Activated T-helper 2 cell treated with anti-CD3 and anti-CD28 coated beads, Interferon-gamma antibody, Interleukin-2, Interleukin-4, amounts not matched to agents 10 μg/mL and 5 μg/mL and 100 μg/mL, durations not matched to agents 14 hours and 24 hours and 36 hours (primary cell): ENCODE data around the gene EBF3. TPM values are rescaled to one million over a fixed set of nuclear protein-coding genes. Genes with fewer than 3 reads are reported as not detected.

ENCODE experiments used
- DNase-seq: peaks from one replicate; pipeline ENCODE4 v3.0.0; 2021; ENCODE audit warnings: low spot score
- H3K27ac Mint-ChIP-seq: one replicate; pipeline ENCODE4 v1.8.0; 2021; ENCODE audit warnings: mixed read lengths
- H3K27me3 Mint-ChIP-seq: one replicate; pipeline ENCODE4 v1.8.0; 2021; ENCODE audit warnings: low read depth, mixed read lengths
- H3K36me3 Mint-ChIP-seq: one replicate; pipeline ENCODE4 v1.8.0; 2021; ENCODE audit warnings: low read depth, mixed read lengths
- H3K4me1 Mint-ChIP-seq: one replicate; pipeline ENCODE4 v1.8.0; 2021; ENCODE audit warnings: low read depth, mixed read lengths
- H3K4me3 Mint-ChIP-seq: one replicate; pipeline ENCODE4 v1.8.0; 2021; ENCODE audit warnings: low read depth, mild to moderate bottlenecking, moderate library complexity, mixed read lengths
- H3K9me3 Mint-ChIP-seq: one replicate; pipeline ENCODE4 v1.8.0; 2021; ENCODE audit warnings: mixed read lengths
- intact Hi-C: fragments of 100-400 bp; cut with micrococcal nuclease; formaldehyde crosslinking; loops from one replicate; pipeline ENCODE4 v1.15.1; 2023
- total RNA-seq: library from RNA; stranded (reverse); gene quantifications from 2 replicates; pipeline ENCODE4 v1.2.3, GENCODE V29; 2022

EBF3 gene
- total RNA-seq, 1 donor from 2014 or later, result not detected

- Mint-ChIP-seq H3K9me3 (no peaks in the 10 kb centered on the region), H3K4me3 (no peak overlapping the region), H3K4me1 (no peaks in the 10 kb centered on the region), H3K27me3 (no peaks in the 10 kb centered on the region), H3K36me3 (no peaks in the 10 kb centered on the region), H3K27ac (no peak overlapping the region)
- no peak for DNase-seq
- intact Hi-C loops, result no loop called here
Measured at GRCh38 chr10:129871966-129872365, 92.1 kb downstream of the EBF3 start.

- Mint-ChIP-seq H3K36me3 (no peaks in the 10 kb centered on the region), H3K4me3 (no peak overlapping the region), H3K4me1 (no peaks in the 10 kb centered on the region), H3K9me3 (no peaks in the 10 kb centered on the region), H3K27ac (no peak overlapping the region), H3K27me3 (no peaks in the 10 kb centered on the region)
- intact Hi-C loops, result no loop called here
- no peak for DNase-seq
Measured at GRCh38 chr10:129870961-129871621, 93.0 kb downstream of the EBF3 start.

GRCh38 chr10:129870474-129870757 lies 93.7 kb downstream of the EBF3 start:
- Mint-ChIP-seq H3K9me3 (no peaks in the 10 kb centered on the region), H3K36me3 (no peaks in the 10 kb centered on the region), H3K27ac (no peak overlapping the region), H3K4me3 (no peak overlapping the region), H3K4me1 (no peaks in the 10 kb centered on the region), H3K27me3 (no peaks in the 10 kb centered on the region)
- intact Hi-C loops, result no loop called here
- no peak for DNase-seq

- intact Hi-C loops, result no loop called here
- no peak overlapping the region for H3K4me3 Mint-ChIP-seq
- no peaks in the 10 kb centered on the region for H3K4me1 Mint-ChIP-seq
- no peaks in the 10 kb centered on the region for H3K9me3 Mint-ChIP-seq
- no peak for DNase-seq
- no peaks in the 10 kb centered on the region for H3K36me3 Mint-ChIP-seq
- no peak overlapping the region for H3K27ac Mint-ChIP-seq
- H3K27me3 Mint-ChIP-seq, result no peaks in the 10 kb centered on the region
Measured at GRCh38 chr10:129869596-129870473, 94.2 kb downstream of the EBF3 start.

GRCh38 chr10:129868449-129869035 lies 95.5 kb downstream of the EBF3 start:
- Mint-ChIP-seq H3K27me3 (no peaks in the 10 kb centered on the region), H3K4me1 (no peaks in the 10 kb centered on the region), H3K36me3 (no peaks in the 10 kb centered on the region), H3K27ac (no peak overlapping the region), H3K9me3 (no peaks in the 10 kb centered on the region), H3K4me3 (no peak overlapping the region)
- intact Hi-C loops, result no loop called here
- DNase-seq, result no peak

GRCh38 chr10:129867631-129868179 lies 96.4 kb downstream of the EBF3 start:
- DNase-seq, result no peak
- H3K27ac Mint-ChIP-seq, result no peak overlapping the region
- no peaks in the 10 kb centered on the region for H3K4me1 Mint-ChIP-seq
- H3K4me3 Mint-ChIP-seq, result no peak overlapping the region
- H3K36me3 Mint-ChIP-seq, result no peaks in the 10 kb centered on the region
- H3K9me3 Mint-ChIP-seq, result no peaks in the 10 kb centered on the region
- no peaks in the 10 kb centered on the region for H3K27me3 Mint-ChIP-seq
- intact Hi-C loops, result no loop called here

- DNase-seq, result no peak
- Mint-ChIP-seq H3K9me3 (no peaks in the 10 kb centered on the region), H3K4me1 (no peaks in the 10 kb centered on the region), H3K4me3 (no peak overlapping the region), H3K27ac (no peak overlapping the region), H3K27me3 (no peaks in the 10 kb centered on the region), H3K36me3 (no peaks in the 10 kb centered on the region)
- intact Hi-C loops, result no loop called here
Measured at GRCh38 chr10:129866894-129867293, 97.2 kb downstream of the EBF3 start.

- no peak overlapping the region for H3K27ac Mint-ChIP-seq
- no peaks in the 10 kb centered on the region for H3K4me1 Mint-ChIP-seq
- H3K9me3 Mint-ChIP-seq, result no peaks in the 10 kb centered on the region
- H3K4me3 Mint-ChIP-seq, result no peak overlapping the region
- intact Hi-C loops, result no loop called here
- no peak for DNase-seq
- H3K27me3 Mint-ChIP-seq, result no peaks in the 10 kb centered on the region
- no peaks in the 10 kb centered on the region for H3K36me3 Mint-ChIP-seq
Measured at GRCh38 chr10:129865960-129866359, 98.1 kb downstream of the EBF3 start.

GRCh38 chr10:129865413-129865812 lies 98.7 kb downstream of the EBF3 start:
- intact Hi-C loops, result no loop called here
- Mint-ChIP-seq H3K27ac (no peak overlapping the region), H3K4me3 (no peak overlapping the region), H3K27me3 (no peaks in the 10 kb centered on the region), H3K4me1 (no peaks in the 10 kb centered on the region), H3K36me3 (no peaks in the 10 kb centered on the region), H3K9me3 (no peaks in the 10 kb centered on the region)
- no peak for DNase-seq

GRCh38 chr10:129864601-129865126 lies 99.4 kb downstream of the EBF3 start:
- no peak overlapping the region for H3K27ac Mint-ChIP-seq
- H3K27me3 Mint-ChIP-seq, result no peaks in the 10 kb centered on the region
- DNase-seq, result no peak
- no peaks in the 10 kb centered on the region for H3K36me3 Mint-ChIP-seq
- no peaks in the 10 kb centered on the region for H3K4me1 Mint-ChIP-seq
- H3K4me3 Mint-ChIP-seq, result no peak overlapping the region
- H3K9me3 Mint-ChIP-seq, result no peaks in the 10 kb centered on the region
- intact Hi-C loops, result no loop called here

- Mint-ChIP-seq H3K4me1 (no peaks in the 10 kb centered on the region), H3K27me3 (no peaks in the 10 kb centered on the region), H3K9me3 (no peaks in the 10 kb centered on the region), H3K4me3 (no peak overlapping the region), H3K36me3 (no peaks in the 10 kb centered on the region), H3K27ac (no peak overlapping the region)
- intact Hi-C loops, result no loop called here
- no peak for DNase-seq
Measured at GRCh38 chr10:129864082-129864481, 100.0 kb downstream of the EBF3 start.

GRCh38 chr10:129863201-129863663 lies 100.8 kb downstream of the EBF3 start:
- no peak for DNase-seq
- no peaks in the 10 kb centered on the region for H3K27me3 Mint-ChIP-seq
- H3K36me3 Mint-ChIP-seq, result no peaks in the 10 kb centered on the region
- H3K9me3 Mint-ChIP-seq, result no peaks in the 10 kb centered on the region
- H3K4me3 Mint-ChIP-seq, result no peak overlapping the region
- no peak overlapping the region for H3K27ac Mint-ChIP-seq
- intact Hi-C loops, result no loop called here
- H3K4me1 Mint-ChIP-seq, result no peaks in the 10 kb centered on the region
